ENCODE data around the gene ATF2.

The ATF2 gene

GRCh38 chr2:175168564-175168945 is 552 bp upstream of the ATF2 start:
- H3K4me3 ChIP-seq (ENCODE audit: low read depth, low read length): peak overlapping the region; percentile 85
- TF ChIP-seq POLR2A (IDR thresholded peaks at IDR 0.05; ENCODE audit: extremely low read depth, insufficient read length): no peak
- TF ChIP-seq CTCF (IDR thresholded peaks at IDR 0.05; ENCODE audit: low read depth, low read length): no peak
- no peak for TF ChIP-seq MAX (IDR thresholded peaks at IDR 0.05; ENCODE audit: low read depth, low read length)
- TF ChIP-seq MYC (IDR thresholded peaks at IDR 0.05; ENCODE audit: low read depth, low read length): no peak
- DNase-seq (ENCODE audit: low read depth): no peak

- no peak for DNase-seq (ENCODE audit: low read depth)
- no peak for TF ChIP-seq CTCF (IDR thresholded peaks at IDR 0.05; ENCODE audit: low read depth, low read length)
- TF ChIP-seq MYC (IDR thresholded peaks at IDR 0.05; ENCODE audit: low read depth, low read length): no peak; the same call in 1 of the 2 replicates
- TF ChIP-seq MAX (IDR thresholded peaks at IDR 0.05; ENCODE audit: low read depth, low read length): no peak
- no peak for TF ChIP-seq POLR2A (IDR thresholded peaks at IDR 0.05; ENCODE audit: extremely low read depth, insufficient read length)
Observed at GRCh38 chr2:175167076-175167791, 769 bp downstream of the ATF2 start.

GRCh38 chr2:175166216-175166824 is 1.7 kb downstream of the ATF2 start:
- peak overlapping the region; percentile 96 for H3K4me3 ChIP-seq (ENCODE audit: low read depth, low read length)
- no peak for TF ChIP-seq POLR2A (IDR thresholded peaks at IDR 0.05; ENCODE audit: extremely low read depth, insufficient read length)
- TF ChIP-seq MYC (IDR thresholded peaks at IDR 0.05; ENCODE audit: low read depth, low read length): no peak
- TF ChIP-seq CTCF (IDR thresholded peaks at IDR 0.05; ENCODE audit: low read depth, low read length): no peak
- no peak for DNase-seq (ENCODE audit: low read depth)

More at GRCh38 chr2:175167076-175167791, 769 bp downstream of the ATF2 start:
- H3K4me3 ChIP-seq (ENCODE audit: low read depth, low read length): peak overlapping the region; percentile 96

GRCh38 chr2:175164235-175164634 is 3.8 kb downstream of the ATF2 start:
- no peak overlapping the region for H3K4me3 ChIP-seq (ENCODE audit: low read depth, low read length)
- no peak for DNase-seq (ENCODE audit: low read depth)
- TF ChIP-seq POLR2A (IDR thresholded peaks at IDR 0.05; ENCODE audit: extremely low read depth, insufficient read length) (no peak), MAX (IDR thresholded peaks at IDR 0.05; ENCODE audit: low read depth, low read length) (no peak), CTCF (IDR thresholded peaks at IDR 0.05; ENCODE audit: low read depth, low read length) (no peak), MYC (IDR thresholded peaks at IDR 0.05; ENCODE audit: low read depth, low read length) (no peak)

- TF ChIP-seq POLR2A (IDR thresholded peaks at IDR 0.05; ENCODE audit: extremely low read depth, insufficient read length) (no peak), MAX (IDR thresholded peaks at IDR 0.05; ENCODE audit: low read depth, low read length) (no peak), MYC (IDR thresholded peaks at IDR 0.05; ENCODE audit: low read depth, low read length) (no peak), CTCF (IDR thresholded peaks at IDR 0.05; ENCODE audit: low read depth, low read length) (no peak)
- DNase-seq (ENCODE audit: low read depth): no peak
- no peak overlapping the region for H3K4me3 ChIP-seq (ENCODE audit: low read depth, low read length)
Observed at GRCh38 chr2:175158894-175159293, 9.1 kb downstream of the ATF2 start.

Measured in NB4 (cell line).